Right lobe of liver (tissue), 4 donors: Measurements from ENCODE around the gene ZNF521.

Source experiments
- POLR2A ChIP-seq: fragments of 450-650 bp; IDR thresholded peaks from one replicate; pipeline ENCODE4 v1.6.1; 2017; ENCODE audit warnings: antibody characterized with exemption, mild to moderate bottlenecking
- TF ChIP-seq, protein P1 (sequence below), 4 donors: fragments of 200-600 bp in 3 of 4; fragments of 450-650 bp in 1 of 4; IDR thresholded peaks; one replicate each; pipeline versions ENCODE4 v1.5.1 to v1.8.0; 2016 to 2022; ENCODE audit warnings: antibody characterized with exemption in 4 of 4, mild to moderate bottlenecking in 2 of 4
- donor health status: DM: no; HTN: no; CAD: no.
- donor health status: DM: no; HTN: no; CAD: no.
- donor health status: DM: no; HTN: yes; CAD: no.

- TF ChIP-seq, protein P1, sequence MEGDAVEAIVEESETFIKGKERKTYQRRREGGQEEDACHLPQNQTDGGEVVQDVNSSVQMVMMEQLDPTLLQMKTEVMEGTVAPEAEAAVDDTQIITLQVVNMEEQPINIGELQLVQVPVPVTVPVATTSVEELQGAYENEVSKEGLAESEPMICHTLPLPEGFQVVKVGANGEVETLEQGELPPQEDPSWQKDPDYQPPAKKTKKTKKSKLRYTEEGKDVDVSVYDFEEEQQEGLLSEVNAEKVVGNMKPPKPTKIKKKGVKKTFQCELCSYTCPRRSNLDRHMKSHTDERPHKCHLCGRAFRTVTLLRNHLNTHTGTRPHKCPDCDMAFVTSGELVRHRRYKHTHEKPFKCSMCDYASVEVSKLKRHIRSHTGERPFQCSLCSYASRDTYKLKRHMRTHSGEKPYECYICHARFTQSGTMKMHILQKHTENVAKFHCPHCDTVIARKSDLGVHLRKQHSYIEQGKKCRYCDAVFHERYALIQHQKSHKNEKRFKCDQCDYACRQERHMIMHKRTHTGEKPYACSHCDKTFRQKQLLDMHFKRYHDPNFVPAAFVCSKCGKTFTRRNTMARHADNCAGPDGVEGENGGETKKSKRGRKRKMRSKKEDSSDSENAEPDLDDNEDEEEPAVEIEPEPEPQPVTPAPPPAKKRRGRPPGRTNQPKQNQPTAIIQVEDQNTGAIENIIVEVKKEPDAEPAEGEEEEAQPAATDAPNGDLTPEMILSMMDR (IDR thresholded peaks at IDR 0.05), result no peak
- no peak for TF ChIP-seq POLR2A
These were observed 211.6 kb downstream of the ZNF521 start for GRCh38 chr18:25140124-25140961.
